Measurements from ENCODE around the gene PLAU.

DNA sequence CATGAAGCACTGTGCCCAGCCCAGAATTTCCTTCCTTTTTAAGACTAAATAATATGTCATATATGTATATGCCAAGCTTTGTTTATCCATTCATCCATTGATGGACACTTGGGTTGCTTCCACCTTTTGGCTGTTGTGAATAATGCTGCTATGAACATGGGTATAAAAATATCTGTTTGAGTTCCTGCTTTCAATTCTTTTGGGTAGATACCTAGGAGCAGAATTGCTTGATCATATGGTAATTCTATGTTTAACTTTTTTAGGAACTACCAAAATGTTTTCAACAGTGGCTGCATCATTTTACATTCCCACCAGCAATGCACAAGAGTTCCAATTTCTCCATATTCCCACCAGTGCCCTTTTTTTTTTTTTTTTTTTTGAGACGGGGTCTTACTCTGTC lies 13.2 kb upstream of the PLAU start:
- no peak for TF ChIP-seq POLR2A (IDR thresholded peaks at IDR 0.05)
- TF ChIP-seq, protein P1, sequence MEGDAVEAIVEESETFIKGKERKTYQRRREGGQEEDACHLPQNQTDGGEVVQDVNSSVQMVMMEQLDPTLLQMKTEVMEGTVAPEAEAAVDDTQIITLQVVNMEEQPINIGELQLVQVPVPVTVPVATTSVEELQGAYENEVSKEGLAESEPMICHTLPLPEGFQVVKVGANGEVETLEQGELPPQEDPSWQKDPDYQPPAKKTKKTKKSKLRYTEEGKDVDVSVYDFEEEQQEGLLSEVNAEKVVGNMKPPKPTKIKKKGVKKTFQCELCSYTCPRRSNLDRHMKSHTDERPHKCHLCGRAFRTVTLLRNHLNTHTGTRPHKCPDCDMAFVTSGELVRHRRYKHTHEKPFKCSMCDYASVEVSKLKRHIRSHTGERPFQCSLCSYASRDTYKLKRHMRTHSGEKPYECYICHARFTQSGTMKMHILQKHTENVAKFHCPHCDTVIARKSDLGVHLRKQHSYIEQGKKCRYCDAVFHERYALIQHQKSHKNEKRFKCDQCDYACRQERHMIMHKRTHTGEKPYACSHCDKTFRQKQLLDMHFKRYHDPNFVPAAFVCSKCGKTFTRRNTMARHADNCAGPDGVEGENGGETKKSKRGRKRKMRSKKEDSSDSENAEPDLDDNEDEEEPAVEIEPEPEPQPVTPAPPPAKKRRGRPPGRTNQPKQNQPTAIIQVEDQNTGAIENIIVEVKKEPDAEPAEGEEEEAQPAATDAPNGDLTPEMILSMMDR (IDR thresholded peaks at IDR 0.05 in 4 of 5, conservative IDR thresholded peaks at IDR 0.05 in 1 of 5), result no peak

Measured in gastrocnemius medialis (tissue), 4 donors.